Endothelial cell of hepatic sinusoid (primary cell): Measurements from ENCODE around the gene WBP2.

Experiments used
- in situ Hi-C: cut with HindIII; loops from 2 replicates; pipeline ENCODE4 v1.10.0; 2017; ENCODE audit warnings: low sequenced_read_pairs

Gene WBP2

DNA sequence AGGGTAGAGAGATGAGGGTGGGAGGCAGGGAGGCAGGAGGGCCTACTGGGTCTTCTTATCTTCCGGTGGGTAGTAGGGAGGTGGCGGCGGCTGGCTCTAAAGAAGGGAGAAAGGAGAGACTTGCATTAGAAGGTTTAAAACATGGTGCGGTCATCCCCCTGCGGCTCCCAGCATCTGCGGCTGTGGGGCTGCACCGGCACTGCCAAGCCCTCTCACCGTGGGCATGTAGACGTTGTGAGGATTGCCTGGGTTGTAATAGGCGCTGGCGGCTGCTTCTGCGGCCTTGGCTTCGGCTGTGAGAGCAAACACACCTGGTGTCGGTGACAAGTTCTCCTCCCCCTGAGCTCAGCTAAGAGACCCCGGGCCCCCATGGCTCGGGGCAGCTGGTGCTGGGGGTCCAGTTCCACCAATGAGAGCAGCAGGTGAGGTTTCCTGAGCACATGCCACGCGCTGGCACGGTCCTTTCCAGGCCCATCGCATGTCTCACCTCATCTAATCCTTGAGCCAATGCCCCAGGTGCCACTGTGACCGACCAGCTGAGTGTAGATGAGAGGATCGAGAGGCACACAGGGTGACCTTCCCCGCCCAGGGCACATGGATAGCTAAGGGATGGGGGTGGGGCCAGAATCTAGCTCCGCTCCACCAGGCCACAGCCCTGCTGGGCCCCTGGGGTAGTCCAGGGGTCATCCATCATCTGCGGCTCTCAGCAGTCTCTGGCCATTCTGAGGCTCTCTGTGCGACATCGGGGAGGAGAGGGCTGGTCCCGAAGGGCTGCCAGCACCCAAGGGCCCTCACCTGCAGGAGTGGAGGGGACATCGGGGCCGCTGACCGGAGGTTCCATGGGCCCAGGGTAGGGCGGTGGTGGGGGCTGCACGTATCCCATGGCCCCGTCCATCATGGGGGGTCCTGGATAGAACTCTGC lies 8.2 kb downstream of the WBP2 start:
- in situ Hi-C loops: loop anchor here (10.0 kb wide), 1 partner anchor 62 kb away; the partner anchor contains the start of gene UNK

DNA sequence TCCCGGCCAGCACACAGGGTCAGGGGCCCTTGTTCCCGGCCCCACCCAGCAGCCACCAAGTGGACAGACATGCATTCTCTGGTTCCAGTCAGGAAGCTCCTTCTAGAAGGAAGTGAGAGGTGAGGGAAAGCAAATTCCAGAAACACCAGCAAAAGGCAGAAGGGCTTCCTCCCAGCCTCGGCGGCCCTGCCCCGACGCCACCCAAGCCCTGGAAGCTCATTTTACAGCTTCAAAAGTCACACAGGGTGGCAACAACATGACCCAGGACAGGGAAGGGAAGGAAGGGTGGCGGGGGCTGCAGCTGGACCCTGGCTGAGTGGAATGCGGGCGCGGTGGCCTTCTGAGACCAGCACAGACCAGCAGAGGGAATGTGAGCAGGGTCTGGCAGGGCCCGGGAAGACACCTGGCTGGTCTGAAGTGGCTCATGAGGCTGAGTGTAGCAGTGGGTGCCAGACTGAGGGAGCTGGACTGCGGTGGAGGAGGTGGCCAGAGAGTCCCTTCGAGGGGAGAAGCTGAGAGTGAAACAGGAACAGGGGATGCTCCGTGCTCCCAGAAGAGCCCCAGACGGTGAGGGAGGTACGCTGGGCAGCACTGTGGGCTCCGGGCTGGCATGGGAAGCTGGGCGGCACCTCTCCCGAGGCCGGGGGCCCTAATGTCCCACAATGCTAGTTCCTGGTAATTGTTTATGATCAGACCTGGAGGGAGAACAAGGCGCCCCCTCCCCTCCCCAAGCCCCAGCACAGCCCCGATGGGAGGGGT lies 9.0 kb downstream of the WBP2 start:
- in situ Hi-C loops: loop anchor here (10.0 kb wide), 1 partner anchor 61 kb away; the partner anchor contains the start of gene UNK

DNA sequence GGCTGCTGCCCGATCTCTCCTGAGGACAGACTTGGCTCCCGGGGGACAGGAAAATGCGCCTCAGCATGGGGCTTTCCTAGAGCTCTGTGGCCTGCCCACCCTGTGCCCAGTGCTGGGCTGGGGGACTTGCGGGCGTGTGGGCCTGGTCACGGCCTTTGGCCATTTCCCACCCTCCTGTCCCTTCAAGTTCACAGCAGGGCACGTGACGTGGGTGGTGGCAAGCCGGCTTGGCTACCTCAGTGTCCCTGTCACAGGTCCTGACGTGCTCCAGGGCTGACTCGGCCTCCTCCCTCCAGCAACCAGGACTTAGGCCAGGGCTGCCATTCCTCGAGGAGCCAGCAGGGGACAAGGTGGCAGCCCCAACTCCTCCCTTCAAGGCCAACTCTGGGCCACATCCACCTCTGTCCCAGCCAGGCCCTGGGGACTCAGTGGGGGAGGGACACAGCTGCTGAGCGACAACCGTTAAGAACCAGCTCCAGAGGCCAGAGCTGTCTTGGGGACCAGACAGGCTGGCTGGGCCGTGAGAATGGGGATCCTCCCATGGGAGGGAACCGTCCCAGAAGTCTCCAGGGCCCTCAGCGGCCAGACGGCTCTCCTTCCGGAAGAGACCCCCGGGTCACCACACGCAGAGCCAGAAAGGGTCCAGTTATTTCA lies 9.9 kb downstream of the WBP2 start:
- in situ Hi-C loops: loop anchor here (10.0 kb wide), 1 partner anchor 60 kb away; the partner anchor contains the start of gene UNK

DNA sequence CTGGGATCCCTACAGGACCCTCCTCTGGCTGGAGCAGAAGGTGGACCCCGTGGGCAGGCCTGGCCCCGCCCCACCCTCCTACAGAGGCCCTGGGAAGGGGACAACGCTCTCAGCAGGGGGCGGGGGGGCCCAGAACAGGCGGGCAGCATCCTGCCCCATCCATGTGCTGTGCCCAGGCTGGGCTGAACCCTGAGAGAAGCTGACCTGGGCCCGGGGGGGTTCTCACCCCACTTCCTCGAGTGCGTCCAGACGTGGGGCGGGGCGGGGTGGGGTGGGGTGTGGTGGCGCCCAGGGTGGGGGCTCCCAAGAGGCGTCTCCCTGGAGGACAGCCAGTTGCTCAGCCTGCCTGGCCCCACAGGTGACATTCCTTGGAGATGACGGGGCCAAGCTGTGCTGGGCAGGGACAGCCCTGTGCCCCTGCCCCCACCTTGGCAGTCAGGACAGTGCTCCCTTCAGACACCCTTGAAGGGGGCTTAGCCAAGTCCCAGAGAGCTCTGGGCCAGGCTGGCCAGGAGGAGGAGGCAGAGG lies 10.5 kb downstream of the WBP2 start:
- in situ Hi-C loops: loop anchor here (10.0 kb wide), 1 partner anchor 60 kb away; the partner anchor contains the start of gene UNK

DNA sequence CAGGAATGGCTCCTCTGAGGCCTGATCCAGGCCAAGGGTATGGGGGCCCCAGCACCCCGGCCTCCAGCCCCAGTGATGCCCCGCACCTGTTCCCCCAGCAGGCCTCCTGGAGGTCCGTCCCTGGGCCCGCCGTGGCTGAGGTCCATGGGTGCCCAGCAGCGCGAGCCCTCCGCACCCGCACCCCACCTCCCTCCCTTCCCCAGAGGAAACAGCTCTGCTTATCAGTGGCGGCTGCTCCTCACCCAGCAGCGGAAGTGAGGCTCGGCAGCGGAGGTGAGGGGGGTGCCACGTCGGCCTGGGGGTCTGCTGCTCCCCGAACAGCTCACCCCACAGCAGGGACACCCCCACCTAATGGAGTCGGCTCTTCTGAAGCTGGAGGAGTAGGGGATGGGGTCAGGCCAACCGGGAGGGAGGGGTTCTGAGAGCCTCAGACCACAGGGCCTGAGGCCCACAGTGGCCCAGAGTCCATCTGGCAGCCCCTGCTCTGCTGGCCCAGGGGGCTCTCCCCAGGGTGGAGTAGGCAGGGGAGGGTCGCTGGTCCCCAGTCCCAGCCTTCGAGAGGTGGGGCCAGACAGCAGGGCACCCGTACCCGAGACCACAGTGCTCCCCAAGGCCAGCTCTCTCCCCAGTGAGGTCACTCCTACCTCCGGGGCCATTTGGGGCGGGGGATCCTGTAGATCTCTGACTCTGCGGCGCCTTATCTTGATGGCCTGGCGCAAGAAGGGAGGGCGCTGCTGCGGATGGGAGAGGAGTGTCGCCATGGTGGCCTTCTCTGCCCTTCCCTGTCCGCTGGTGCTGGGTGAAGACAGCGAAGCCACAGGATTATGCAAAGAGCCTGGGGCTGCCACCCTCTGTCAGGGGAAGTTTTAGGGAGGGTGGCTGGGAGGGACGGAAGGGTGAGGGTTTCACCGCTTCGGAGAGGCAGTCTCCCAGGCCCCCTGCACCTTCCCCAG lies 11.3 kb downstream of the WBP2 start, which contains the start of gene UNC13D:
TSS of gene UNC13D (minus strand) at position 828 of the 953 bp plus-strand sequence. CDS start at position 761, 67 bp downstream.
- in situ Hi-C loops: loop anchor here (10.0 kb wide), 1 partner anchor 59 kb away; the partner anchor contains the start of gene UNK

DNA sequence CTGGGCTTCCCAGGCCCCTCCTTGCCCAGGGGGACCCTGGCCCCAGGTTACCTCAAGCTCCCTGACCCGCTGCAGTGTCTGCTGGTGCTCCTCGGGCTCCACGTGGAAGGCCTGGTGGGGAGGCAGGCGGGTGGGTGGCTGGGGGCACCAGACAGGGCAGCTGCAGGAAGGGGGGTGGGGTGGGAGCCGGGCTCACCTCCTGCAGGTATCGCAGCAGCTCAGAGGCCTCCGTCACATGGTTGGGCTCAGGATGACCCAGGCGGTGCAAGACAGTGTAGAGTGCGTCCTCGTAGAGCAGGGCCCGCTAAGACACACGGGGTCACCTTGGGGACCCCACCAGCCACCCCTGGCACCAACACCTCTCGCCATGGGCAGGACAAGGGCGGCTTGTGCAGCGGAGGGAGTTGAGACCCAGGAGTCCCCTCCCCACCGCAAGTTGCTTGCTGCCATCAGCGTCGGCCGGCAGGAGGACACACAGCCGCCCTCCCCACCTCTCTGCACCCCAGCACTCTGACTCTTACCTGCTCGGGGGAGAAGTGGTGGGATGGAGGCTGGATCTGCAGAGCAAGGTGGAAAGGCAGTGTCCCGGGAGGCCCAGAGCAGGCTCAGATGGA lies 12.1 kb downstream of the WBP2 start:
- in situ Hi-C loops: loop anchor here (10.0 kb wide), 1 partner anchor 58 kb away; the partner anchor contains the start of gene UNK

DNA sequence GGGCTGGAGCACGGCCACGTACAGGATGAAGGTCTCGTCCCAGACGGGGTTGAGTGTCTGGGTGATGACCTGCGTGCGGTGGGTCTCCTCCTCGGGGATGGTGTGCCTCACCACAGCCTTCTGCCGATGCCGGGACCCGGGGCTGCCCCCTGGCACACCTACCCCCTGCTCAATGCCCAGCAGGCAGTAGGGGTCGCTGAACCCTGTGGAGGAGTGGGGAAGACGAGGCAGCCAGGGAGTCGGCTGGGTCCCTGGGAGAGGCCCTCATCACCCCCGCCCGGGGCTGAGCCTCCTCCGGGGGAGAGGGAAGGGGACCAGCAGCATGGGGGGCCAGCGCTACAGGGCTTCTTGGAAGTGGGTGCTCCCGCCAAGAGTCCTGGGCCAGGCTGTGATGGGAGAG lies 12.7 kb downstream of the WBP2 start:
- in situ Hi-C loops: loop anchor here (10.0 kb wide), 1 partner anchor 58 kb away; the partner anchor contains the start of gene UNK

DNA sequence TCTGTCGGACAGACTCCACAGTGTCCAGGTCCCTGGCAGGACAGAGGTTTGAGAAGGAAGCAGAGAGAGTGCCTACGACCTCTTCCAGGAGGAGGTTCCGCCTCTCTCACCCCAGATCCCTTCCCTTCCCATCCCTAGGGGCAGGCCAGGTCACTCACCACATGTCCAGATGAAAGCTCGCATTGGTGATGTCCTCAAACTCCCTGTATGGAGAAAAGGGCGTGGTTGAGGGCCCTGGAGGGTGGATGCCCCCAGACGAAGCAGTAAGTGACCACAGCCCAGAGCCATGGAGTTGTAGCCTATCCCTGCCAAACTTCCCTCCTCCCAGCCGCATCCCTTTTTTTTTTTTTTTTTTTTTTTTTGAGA lies 14.4 kb downstream of the WBP2 start:
- in situ Hi-C loops: loop anchor here (10.0 kb wide), 1 partner anchor 56 kb away; the partner anchor contains the start of gene UNK

DNA sequence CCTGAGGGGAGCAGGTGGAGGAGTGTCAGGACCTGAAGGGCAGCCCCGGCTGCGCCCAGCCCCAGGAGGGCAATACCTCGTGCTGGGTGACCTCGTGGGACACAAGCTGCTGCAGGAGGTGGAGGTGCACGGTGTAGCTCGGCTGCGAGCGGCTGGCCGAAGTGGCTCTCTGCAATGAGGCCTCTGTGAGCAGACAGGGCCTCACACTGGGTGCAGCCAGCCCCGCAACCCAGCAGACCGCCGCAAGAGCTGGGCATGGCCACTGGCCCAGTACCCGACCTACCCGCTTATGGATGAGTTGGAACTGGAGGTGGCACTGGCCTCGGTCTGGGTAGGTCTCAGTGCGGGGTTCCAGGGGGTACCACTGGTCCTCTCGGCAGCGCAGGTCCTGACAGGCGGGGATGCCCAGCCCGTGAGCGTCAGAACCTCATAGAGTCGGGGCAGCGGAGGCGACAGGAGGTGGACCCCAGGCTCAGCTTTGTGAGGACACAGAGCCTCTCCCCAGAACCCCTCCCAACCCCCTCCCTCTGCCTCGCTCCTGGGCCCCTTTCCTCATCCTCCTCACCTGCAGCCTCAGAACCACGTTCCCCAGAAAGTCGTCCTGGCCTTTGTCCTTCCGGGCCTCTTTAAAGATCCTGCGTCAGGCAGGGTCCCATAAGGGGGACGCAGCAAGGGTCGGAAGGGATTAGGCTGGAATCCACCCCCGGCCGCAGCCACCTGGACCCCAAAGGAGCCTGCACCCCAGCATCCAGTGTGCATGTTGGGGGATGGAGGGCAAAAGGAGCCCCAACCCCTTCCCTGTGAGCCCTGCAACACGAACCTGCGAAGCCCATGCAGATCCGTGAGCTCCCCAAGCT lies 15.0 kb downstream of the WBP2 start:
- in situ Hi-C loops: loop anchor here (10.0 kb wide), 1 partner anchor 55 kb away; the partner anchor contains the start of gene UNK

DNA sequence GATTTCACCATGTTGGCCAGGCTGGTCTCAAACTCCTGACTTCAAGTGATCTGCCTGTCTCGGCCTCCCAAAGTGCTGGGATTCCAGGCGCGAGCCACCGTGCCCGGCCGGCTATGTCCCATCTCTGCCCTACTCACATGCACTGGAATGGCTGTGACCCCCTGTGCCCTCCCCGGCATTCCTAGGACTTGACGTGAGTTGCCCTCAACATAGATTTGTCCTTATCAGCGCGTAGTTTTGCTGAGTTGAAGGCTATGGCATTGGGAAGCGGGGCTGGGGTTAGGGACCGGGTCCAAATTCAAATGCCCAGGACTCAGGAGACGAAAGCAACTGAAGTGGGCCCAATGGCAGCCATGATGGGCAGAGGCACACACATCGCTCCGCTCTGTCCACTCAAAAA lies 16.7 kb downstream of the WBP2 start:
- in situ Hi-C loops: no loop called here

DNA sequence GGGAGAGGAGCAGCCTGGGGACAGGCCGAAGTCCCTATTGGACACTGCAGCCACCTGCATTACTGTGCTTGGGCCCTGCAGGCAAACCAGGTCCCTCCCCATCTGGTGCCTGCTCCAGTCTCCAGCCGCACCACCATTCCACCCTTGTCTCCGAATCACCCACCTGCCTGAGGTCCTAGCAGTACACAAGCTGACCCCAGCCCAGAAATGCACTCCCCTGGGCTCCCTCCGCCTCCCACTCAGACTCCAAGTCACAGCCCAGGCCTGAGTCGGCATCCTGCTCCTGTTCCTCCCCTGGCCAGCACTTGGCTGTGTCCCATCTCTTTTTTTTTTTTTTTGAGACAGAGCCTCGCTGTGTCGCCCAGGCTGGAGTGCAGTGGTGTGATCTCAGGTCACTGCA lies 17.2 kb downstream of the WBP2 start:
- in situ Hi-C loops: no loop called here

DNA sequence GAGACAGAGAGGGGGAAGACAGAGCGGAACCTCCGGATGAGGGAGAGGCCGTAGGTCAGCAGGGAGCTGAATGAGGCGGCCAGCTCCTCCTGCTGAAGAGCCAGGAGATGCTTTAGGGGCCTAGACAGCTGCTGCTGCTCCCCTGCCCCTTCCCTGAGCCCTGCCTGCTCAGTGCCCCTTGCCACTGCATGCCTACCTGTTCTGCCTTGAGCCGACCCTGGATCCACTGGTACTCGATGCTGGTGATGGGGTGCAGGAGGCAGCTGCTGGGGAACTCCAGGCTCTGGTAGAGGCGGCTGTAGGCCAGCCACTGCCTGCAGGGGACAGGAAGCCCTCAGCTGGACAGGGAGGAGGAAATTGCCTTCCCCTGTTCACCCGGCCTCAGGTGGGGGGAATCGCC lies 18.5 kb downstream of the WBP2 start:
- in situ Hi-C loops: no loop called here

DNA sequence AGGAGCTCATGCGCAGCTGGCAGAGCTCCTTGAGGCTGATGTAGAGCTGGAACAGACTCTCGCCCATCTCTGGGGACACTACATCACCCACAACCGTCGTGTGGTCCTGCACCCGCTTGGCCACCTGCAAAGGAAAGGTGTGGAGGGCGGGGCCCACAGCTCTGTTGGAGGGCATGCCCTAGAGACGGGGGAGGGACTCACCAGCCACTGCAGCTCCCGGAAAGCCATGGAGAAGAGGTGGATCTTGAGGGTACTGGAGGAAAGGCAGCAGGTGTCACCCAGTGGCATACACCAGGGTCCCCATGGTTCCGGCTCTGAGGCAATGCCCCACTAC lies 19.5 kb downstream of the WBP2 start:
- in situ Hi-C loops: no loop called here

DNA sequence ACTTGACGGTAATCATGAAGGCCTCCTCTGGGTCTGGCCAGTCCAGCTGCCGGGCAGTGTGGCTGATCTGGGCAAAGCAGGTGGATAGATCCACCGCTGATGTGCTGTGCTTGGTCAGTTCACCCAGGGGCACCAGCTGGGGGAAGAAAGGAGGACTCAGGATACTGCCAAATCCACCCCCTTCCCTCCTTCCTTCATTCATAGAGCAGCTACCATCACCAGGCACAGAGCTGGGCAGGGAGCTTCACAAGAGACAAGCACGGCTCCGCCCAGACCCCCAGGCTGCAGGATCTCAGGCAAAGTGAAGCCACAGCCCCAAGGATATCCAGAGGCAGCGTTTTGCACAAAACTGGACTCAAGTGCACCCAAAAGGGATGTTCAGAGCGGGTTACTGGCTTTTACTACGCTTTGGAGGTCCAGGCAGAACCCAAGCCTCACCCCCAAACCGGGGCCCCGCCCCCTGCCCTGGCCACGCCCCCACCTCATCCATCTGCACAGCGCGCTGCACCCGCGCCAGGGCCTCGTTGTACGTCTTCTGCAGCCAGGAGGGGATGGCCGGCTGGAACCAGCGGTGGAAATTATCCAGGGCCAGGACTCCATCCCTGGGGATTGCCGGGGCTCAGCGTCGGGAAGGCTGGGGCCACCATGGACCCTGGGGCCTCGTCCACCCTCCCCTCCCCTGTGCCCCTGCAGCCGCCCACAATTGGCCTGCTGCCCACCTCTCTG lies 20.0 kb downstream of the WBP2 start:
- in situ Hi-C loops: no loop called here

DNA sequence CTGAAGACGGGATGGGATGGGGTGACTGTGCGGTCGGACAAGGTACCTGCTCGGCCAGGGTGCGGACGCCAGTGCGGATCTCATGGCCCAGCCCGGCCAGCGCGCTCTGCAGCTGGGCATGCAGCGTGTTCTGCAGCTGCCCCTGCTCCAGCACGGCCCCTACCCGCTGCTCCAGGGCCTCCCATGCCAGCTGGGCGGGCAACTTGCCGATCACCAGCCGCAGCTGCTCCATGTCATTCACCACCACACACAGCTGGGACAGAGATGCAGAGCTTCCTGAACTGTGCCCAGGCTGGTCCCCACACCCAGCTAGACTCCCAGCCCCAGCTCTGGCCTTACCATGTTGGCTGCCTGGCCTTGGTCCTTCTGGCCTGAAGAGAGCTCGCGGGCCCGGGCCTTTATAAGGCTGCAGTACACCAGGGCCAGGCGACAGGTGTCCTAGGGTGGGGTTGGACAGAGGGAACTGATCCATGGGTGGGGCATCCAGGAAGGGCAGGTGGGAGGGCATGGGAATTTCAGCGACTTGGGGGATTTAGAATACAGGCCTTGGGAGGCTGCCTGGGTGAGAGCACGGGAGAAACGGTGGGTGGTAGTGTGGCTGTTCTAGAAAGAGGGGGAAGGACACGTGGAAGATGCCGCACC lies 20.7 kb downstream of the WBP2 start:
- in situ Hi-C loops: no loop called here

DNA sequence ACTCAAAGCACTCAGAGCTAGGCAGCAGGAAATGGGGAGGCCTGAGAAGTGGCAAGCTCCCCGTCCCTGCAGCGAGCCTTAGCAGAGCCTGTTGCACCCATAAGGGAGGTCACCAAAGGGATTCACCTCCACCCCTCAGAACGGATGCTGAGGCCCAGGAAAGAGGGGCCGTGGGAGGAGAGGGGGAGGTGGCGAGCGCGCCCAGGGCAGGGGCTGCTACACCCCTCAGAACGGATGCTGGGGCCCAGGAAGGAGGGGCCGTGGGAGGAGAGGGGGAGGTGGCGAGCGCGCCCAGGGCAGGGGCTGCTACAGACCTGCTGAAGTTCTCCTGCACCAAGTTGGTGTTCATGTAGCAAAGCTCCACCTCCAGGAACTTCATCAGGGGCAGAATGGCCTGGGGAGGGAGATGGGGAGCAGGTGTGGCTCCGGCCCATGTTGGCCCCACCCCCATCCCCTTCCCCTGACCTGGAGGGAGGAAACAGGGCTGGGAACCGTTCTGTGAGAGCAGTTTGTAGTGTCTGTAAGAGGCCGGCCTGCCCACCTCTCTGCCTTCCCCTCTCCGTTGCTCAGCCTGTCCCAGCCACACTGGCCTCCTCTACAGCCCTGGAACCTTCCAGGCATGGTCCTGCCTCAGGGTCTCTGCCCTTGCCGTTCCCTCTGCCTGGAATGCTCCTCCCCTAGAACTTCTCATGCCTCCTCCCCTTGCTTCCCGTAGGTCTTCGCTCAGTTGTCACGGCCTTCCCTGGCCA lies 22.3 kb downstream of the WBP2 start:
- in situ Hi-C loops: no loop called here
